Smooth muscle cell (in vitro differentiated cells): ENCODE results near the gene RPP25L. TPM values are rescaled to one million over a fixed set of nuclear protein-coding genes. Genes with fewer than 3 reads are reported as not detected.

Experiments used
- DNase-seq: peaks from one replicate; lab custom pipeline; 2025; ENCODE audit not compliant: unreplicated experiment; lab: John Stamatoyannopoulos, UW
- H2AFZ ChIP-seq: fragments of 200-600 bp; sonication (generic); 2 replicates; pipeline ENCODE4 v1.6.0; 2016; ENCODE audit warnings: antibody characterized with exemption, low read depth, mild to moderate bottlenecking
- H3F3A ChIP-seq: fragments of 200-600 bp; sonication (generic); 2 replicates; pipeline ENCODE4 v1.6.0; 2017; ENCODE audit warnings: antibody characterized with exemption, low read depth
- H3K27ac ChIP-seq: fragments of 200-600 bp; sonication (generic); 2 replicates; pipeline ENCODE4 v1.5.1; 2016; ENCODE audit warnings: low read depth, mild to moderate bottlenecking
- H3K27me3 ChIP-seq: fragments of 200-600 bp; sonication (generic); 2 replicates; pipeline ENCODE4 v1.6.1; 2016; ENCODE audit warnings: low read depth, mild to moderate bottlenecking
- H3K36me3 ChIP-seq: fragments of 200-600 bp; sonication (generic); 2 replicates; pipeline ENCODE4 v1.5.1; 2016; ENCODE audit warnings: low read depth
- H3K4me1 ChIP-seq: fragments of 200-600 bp; sonication (generic); 2 replicates; pipeline ENCODE4 v1.5.1; 2016; ENCODE audit warnings: low read depth
- H3K4me2 ChIP-seq: fragments of 200-600 bp; sonication (generic); 2 replicates; pipeline ENCODE4 v1.6.0; 2016; ENCODE audit warnings: mild to moderate bottlenecking
- H3K4me3 ChIP-seq: fragments of 200-600 bp; sonication (generic); 2 replicates; pipeline ENCODE4 v1.5.1; 2016; ENCODE audit warnings: mild to moderate bottlenecking
- H3K79me2 ChIP-seq: fragments of 200-600 bp; sonication (generic); 2 replicates; pipeline ENCODE4 v1.6.0; 2016; ENCODE audit warnings: low read depth, mild to moderate bottlenecking
- H3K9ac ChIP-seq: fragments of 200-600 bp; sonication (generic); 2 replicates; pipeline ENCODE4 v1.6.0; 2016; ENCODE audit warnings: low read depth
- H3K9me3 ChIP-seq: fragments of 200-600 bp; sonication (generic); replicated peaks from 2 replicates; pipeline ENCODE4 v1.5.1; 2016; ENCODE audit warnings: low read depth
- H4K20me1 ChIP-seq: fragments of 200-600 bp; sonication (generic); 2 replicates; pipeline ENCODE4 v1.6.0; 2016; ENCODE audit warnings: low read depth
- WGBS: methylation state at CpG from one replicate; pipeline ENCODE4 v1.1.7; 2016; ENCODE audit warnings: low lambda C conversion rate; 5-methylcytosine and 5-hydroxymethylcytosine counted together
- polyA plus RNA-seq: library from polyadenylated mRNA; unstranded; fragments of >200 nt; fragmentation: Nextera tagmentation; extraction: Ambion mirVana; gene quantifications from 2 replicates; pipeline ENCODE4 v1.2.1, GENCODE V29; 2016
- total RNA-seq: library from RNA; depleted of rRNA; stranded (reverse); fragments of >200 nt; gene quantifications from 2 replicates; pipeline ENCODE4 v1.2.3, GENCODE V29; 2014
- TF ChIP-seq, protein P1 (sequence below): fragments of 200-600 bp; sonication (generic); IDR thresholded peaks from 2 replicates; pipeline ENCODE4 v1.5.1; 2017; ENCODE audit warnings: borderline replicate concordance, mild to moderate bottlenecking, antibody characterized with exemption; ENCODE audit not compliant: insufficient read depth, poor library complexity, severe bottlenecking

The RPP25L gene
- total and polyA plus RNA-seq, 2 experiments from 2014 or later: 10.9 to 27.5 TPM

- Histone ChIP-seq H3K27me3 (no peaks in the 10 kb centered on the region), H3K4me3 (no peak overlapping the region), H3K4me2 (no peak overlapping the region), H3K79me2 (no peaks in the 10 kb centered on the region), H4K20me1 (no peaks in the 10 kb centered on the region), H2AFZ (no peak overlapping the region), H3K9ac (no peak overlapping the region), H3K4me1 (no peaks in the 10 kb centered on the region), H3K9me3 (no peaks in the 10 kb centered on the region), H3F3A (no peaks in the 10 kb centered on the region), H3K36me3 (no peaks in the 10 kb centered on the region), H3K27ac (no peak overlapping the region)
- 48% methylated on average over 4 of the region's 4 CpGs for WGBS
- TF ChIP-seq, protein P1, sequence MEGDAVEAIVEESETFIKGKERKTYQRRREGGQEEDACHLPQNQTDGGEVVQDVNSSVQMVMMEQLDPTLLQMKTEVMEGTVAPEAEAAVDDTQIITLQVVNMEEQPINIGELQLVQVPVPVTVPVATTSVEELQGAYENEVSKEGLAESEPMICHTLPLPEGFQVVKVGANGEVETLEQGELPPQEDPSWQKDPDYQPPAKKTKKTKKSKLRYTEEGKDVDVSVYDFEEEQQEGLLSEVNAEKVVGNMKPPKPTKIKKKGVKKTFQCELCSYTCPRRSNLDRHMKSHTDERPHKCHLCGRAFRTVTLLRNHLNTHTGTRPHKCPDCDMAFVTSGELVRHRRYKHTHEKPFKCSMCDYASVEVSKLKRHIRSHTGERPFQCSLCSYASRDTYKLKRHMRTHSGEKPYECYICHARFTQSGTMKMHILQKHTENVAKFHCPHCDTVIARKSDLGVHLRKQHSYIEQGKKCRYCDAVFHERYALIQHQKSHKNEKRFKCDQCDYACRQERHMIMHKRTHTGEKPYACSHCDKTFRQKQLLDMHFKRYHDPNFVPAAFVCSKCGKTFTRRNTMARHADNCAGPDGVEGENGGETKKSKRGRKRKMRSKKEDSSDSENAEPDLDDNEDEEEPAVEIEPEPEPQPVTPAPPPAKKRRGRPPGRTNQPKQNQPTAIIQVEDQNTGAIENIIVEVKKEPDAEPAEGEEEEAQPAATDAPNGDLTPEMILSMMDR: peak; percentile 93
- DNase-seq: peak; percentile 50
These were observed 8.2 kb downstream of the RPP25L start for GRCh38 chr9:34603610-34604231.

- Histone ChIP-seq H3K9me3 (no peaks in the 10 kb centered on the region), H3K9ac (no peak overlapping the region), H2AFZ (no peak overlapping the region), H3F3A (no peaks in the 10 kb centered on the region), H3K27me3 (no peaks in the 10 kb centered on the region), H3K4me2 (no peak overlapping the region), H4K20me1 (no peaks in the 10 kb centered on the region), H3K4me1 (no peaks in the 10 kb centered on the region), H3K79me2 (no peaks in the 10 kb centered on the region), H3K4me3 (no peak overlapping the region), H3K36me3 (no peaks in the 10 kb centered on the region), H3K27ac (no peak overlapping the region)
- WGBS: 66% methylated on average over 6 of the region's 6 CpGs
- no peak for DNase-seq
- TF ChIP-seq, protein P1: no peak
These were observed 9.8 kb downstream of the RPP25L start for GRCh38 chr9:34601937-34602573.

DNA sequence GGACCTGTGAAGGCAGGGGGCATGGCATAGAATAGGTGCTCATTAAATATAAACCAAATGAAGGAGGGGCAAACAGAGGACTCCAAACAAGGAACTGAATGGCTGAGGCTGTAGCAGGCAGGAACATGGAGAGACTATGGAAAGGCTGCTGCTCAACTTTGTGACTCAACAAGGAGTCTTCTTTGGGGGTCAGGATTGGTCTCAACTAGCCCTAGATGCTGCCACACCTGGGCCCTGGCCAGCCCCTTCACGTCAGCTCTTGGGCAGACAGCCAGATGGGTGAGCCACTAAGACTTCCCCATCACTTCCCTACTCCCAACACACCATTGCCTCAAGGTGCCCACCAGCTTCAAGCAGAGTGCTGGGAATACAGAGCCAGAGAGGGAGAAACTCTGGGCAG is 11.0 kb downstream of the RPP25L start:
- 100% methylated on average over 1 of the region's 1 CpG for WGBS
- DNase-seq: no peak
- no peaks in the 10 kb centered on the region for H4K20me1 ChIP-seq
- TF ChIP-seq, protein P1: no peak
- no peaks in the 10 kb centered on the region for H3F3A ChIP-seq
- no peak overlapping the region for H2AFZ ChIP-seq
- no peak overlapping the region for H3K27ac ChIP-seq
- H3K4me2 ChIP-seq: no peak overlapping the region
- no peaks in the 10 kb centered on the region for H3K4me1 ChIP-seq
- H3K27me3 ChIP-seq: no peaks in the 10 kb centered on the region
- H3K9ac ChIP-seq: no peak overlapping the region
- no peak overlapping the region for H3K4me3 ChIP-seq
- H3K79me2 ChIP-seq: no peaks in the 10 kb centered on the region
- no peaks in the 10 kb centered on the region for H3K9me3 ChIP-seq
- no peaks in the 10 kb centered on the region for H3K36me3 ChIP-seq

- Histone ChIP-seq H3K36me3 (no peaks in the 10 kb centered on the region), H3F3A (no peaks in the 10 kb centered on the region), H2AFZ (no peak overlapping the region), H3K27me3 (no peaks in the 10 kb centered on the region), H3K79me2 (no peaks in the 10 kb centered on the region), H4K20me1 (no peaks in the 10 kb centered on the region), H3K4me3 (no peak overlapping the region), H3K9ac (no peak overlapping the region), H3K27ac (no peak overlapping the region), H3K9me3 (no peaks in the 10 kb centered on the region), H3K4me1 (no peaks in the 10 kb centered on the region), H3K4me2 (no peak overlapping the region)
- TF ChIP-seq, protein P1: no peak
- WGBS: 7% methylated on average over 1 of the region's 1 CpG
- DNase-seq: no peak
These were observed 12.4 kb downstream of the RPP25L start for GRCh38 chr9:34599546-34599945.
